COLO668 (cell line): ENCODE data around the gene RIPOR3.
"Not testable (repeated sequence)": the region's sequence is repeated elsewhere in the genome, so short reads cannot be mapped to it uniquely, and the experiment has no call there.

Source experiments
- DNase-seq: peaks from one replicate; lab custom pipeline; 2025; ENCODE audit not compliant: unreplicated experiment; lab: John Stamatoyannopoulos, UW

The RIPOR3 gene

GRCh38 chr20:50724851-50725723, 33.7 kb upstream of the RIPOR3 start:
- no peak for DNase-seq

DNA sequence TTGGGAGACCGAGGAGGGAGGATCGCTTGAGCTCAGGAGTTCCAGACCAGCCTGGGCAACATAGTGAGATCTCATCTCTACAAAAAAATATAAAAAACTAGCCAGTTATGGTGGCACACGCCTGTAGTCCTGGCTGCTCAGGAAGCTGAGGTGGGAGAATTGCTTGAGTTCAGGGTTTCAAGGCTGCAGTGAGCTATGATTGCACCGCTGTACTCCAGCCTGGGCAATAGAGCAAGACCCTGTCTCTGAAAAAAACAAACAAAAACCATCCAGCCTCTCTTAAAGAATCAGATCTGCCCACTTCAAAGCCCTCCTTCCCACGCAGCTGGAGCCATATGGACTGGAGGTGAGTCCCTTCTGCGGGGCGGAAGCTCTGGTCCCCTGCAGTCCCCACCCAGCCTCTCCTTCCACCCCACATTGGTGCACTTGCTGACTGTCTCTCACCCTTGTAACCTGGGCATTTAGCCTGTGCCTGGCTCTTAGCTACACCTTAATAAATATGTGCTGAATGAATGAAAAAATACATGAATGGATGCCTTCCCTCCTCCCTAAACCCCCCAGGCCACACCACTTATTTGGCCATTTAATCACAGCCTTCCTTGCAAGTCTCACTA, 32.9 kb upstream of the RIPOR3 start:
- no peak for DNase-seq

- DNase-seq, result no peak
Measured at GRCh38 chr20:50723672-50724071, 32.3 kb upstream of the RIPOR3 start.

DNA sequence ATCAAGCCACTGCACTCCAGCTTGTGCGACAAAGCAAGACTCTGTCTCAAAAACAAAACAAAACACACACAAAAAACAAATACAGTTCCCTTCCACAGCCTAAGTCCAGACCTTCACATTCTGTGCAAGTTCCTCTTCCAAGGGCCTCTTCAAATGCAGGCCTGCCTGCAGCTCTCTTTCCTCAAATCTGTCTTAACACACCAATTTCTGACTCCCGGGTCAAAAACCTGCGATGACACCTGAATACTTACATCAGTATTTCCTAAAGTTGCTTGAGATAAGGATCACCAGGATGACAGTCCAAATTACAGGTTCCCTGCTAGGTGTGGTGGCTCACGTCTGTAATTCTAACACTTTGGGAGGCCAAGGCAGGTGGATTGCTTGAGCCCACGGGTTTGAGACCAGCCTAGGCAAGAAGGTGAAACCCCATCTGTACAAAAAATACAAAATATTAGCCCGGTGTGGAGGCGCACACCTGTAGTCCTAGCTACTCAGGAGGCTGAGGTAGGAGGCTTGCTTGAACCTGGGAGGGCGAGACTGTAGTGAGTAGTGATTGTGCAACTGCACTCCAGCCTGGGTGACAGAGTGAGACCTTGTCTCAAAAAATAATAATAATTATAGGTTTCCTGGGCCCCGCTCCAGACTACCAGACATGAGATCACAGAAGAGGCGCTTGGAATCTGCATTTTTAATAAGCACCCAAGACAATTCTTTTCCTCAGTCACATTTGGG, 31.2 kb upstream of the RIPOR3 start:
- DNase-seq, result no peak

- no peak for DNase-seq
Measured at GRCh38 chr20:50721881-50722281, 30.5 kb upstream of the RIPOR3 start.

GRCh38 chr20:50720582-50720981, 29.2 kb upstream of the RIPOR3 start:
- no peak for DNase-seq

DNA sequence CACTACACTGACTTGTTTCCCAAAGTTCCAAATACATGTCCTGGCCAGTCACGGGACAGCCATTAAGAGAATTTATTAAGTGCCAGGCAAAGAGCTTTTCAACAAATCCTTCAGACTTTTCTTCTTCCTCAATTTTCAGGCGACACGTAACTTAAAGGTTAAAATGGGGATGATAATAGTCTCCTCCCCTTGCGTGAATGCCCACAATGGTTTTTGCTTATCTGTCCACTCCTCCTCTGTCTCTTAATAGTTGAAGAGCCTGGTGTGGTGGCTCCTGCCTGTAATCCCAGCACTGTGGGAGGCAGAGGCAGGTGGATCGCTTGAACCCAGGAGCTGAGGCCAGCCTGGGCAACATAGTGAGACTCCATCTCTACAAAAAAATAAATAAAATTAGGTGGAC, 28.7 kb upstream of the RIPOR3 start:
- DNase-seq, result no peak

DNA sequence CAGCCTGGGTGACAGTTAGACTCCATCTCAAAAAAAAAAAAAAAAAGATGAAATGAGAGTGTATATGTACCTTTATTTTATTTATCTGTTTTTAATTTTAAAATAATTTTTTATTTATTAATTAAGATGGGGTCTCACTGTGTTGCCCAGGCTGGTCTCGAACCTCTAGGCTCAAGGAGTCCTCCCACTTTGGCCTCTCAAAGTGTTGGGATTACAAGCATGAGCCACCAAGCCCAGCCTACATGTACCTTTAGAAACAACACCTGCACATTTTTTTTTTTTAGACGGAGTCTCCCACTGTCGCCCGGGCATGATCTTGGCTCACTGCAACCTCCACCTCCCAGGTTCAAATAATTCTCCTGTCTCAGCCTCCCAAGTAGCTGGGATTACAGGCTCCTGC, 28.0 kb upstream of the RIPOR3 start:
- no peak for DNase-seq

DNA sequence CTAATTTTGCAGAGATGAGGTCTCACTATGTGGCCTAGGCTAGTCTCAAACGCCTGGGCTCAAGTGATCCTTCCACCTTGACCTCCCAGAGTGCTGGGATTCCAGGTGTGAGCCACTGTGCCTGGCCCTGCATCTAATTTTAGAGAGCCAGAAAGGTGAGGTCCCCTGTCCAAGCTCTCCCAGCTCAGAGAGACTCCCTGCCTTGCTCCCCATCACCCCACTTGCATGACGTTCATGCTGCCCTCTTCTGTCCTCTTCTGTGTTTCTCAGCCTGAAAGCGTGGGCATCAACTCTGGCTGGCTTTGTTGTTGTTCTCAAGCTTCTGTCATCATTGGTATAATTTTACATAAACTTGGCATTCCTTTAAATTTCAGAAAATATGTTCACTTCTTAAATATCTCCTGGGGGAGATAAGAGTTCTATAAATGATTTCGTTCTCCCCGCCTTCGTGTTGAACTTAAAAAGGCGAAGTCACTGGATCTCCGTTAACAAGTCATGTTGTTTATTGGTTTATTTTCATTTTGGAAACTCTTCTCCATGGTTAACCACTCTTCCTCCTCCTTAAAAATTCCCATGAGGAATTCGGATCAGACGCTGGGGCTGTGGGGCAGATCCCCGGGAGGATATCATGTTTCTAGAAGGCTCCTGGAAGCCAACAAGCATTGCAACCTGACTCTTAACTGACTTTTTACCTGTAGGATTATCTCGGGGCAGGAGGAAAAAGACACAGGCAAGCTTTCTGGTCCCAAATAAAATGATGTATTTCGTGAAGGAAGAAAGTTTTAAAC, 26.8 kb upstream of the RIPOR3 start:
- DNase-seq, result no peak

DNA sequence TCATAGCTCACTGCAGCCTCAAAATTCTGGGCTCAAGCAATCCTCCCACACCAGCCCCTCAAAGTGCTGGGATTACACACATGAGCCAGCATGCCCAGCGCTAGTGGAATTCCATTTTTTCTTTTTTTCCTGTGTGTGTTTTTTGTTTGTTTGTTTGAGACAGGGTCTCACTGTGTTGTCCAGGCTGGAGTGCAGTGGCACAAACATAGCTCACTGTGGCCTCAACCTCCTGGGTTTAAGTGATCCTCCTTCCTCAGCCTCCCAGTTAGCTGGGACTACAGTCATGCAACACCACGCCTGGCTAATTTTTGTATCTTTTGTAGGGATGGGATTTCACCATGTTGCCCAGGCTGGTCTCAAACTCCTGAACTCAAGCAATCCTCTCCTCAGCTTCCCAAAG, 26.0 kb upstream of the RIPOR3 start:
- DNase-seq, result no peak

DNA sequence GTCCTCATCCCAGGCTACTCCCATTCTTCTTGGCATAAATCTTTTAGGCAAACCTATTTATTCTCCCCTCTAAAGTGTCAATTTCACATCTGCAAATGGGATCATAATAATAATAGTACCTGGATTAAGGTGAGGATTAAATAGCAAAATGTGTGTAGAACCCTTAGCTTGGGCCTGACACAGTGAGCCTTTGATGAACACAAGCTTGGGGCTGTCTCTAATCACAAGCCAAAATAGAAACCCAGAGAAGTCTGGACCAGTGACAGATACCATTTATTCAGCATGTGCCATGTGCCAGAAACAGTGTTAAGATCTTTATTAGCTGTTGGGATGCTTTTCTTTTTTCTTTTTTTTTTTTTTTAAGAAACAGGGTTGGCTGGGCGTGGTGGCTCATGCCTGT, 25.2 kb upstream of the RIPOR3 start:
- no peak for DNase-seq

DNA sequence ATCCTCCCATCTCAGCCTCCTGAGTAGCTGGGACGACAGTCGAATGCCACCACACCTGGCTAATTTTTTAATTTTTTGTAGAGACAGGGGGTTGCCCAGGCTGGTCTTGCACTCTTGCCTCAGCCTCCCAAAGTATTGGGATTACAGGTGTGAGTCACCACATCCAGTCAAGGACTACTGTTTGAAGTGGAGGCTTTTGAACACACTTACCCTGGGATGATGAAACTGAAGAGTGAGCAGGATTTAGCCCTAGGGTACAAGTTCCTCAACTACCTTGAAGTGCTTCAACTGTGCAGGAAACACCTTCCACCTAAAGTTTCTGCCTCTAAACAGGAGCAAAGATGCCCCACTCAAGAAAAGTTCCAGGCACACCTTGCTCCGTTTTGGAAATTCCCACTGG, 24.4 kb upstream of the RIPOR3 start:
- DNase-seq, result no peak

GRCh38 chr20:50714426-50714825, 23.1 kb upstream of the RIPOR3 start:
- DNase-seq, result not testable (repeated sequence)

- DNase-seq, result no peak
Measured at GRCh38 chr20:50713657-50714101, 22.3 kb upstream of the RIPOR3 start.

DNA sequence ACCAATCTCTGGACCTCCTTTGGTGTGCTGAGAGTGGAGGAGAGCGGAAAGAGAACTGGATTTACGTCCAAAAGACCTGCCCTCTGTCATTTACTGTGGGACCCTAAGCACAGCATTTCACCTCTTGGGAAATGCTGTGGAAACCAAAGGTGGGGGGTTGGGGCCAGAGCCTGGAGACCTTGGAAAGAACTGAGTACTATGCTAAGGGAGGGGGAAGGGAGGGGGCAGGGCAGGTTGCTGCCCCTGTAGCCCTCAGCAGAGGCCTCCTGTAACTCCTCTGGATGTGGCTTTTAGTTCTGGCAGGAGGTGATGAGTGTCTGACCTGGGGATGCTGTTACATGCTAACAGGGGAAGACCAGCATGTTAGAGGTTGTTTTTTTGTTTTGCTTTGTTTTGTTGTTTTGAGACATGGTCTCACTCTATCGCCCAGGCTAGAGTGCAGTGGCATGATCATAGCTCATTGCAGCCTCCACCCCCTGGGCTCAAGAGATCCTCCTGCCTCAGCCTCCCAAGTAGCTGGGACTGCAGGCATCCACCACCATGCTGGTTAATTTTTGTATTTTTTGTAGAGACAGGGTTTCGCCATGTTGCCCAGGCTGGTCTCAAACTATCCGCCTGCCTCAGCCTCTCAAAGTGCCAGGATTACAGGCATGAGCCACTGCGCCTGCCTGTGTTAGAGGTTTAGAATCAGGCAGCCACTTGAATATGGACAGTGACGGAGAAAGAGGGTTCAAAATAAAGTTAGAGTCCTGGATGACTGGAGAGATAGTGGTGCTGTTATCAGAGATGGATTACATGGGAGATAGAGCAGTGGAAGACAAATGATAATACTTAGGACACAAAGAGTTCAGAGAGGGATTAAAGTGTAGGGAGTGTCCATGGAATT, 21.7 kb upstream of the RIPOR3 start:
- DNase-seq, result no peak

DNA sequence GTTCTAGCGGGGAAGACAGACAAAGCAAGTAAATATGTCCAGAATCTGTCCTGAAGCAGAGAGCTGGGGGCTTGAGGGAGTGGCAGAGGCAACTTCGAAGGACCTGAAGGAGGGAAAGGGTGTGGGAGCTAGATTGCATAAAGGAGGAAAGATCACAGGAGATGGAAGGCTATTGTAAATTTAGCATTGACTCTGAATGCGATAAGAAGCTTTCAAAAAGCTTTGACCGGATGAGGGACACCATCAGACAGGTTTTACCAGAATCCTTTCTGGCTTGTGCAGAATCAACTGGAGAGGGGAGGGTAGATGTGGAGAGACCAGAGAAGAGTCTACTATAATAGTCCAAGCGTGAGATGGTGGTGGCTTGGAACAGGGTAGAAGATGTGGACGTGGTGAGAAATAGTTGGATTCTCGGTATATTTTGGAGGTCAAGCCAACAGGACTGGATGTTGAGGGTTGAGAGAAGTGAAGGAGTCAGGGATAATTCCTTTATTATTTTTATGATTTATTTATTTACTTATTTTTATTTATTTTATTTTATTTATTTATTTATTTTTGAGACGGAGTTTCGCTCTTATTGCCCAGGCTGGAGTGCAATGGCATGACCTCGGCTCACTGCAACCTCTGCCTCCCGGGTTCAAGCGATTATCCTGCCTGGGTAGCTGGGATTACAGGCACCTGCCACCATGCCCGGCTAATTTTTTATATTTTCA, 19.9 kb upstream of the RIPOR3 start:
- DNase-seq, result no peak

GRCh38 chr20:50710492-50711063, 19.2 kb upstream of the RIPOR3 start:
- DNase-seq, result no peak

- no peak for DNase-seq
Measured at GRCh38 chr20:50709636-50709973, 18.3 kb upstream of the RIPOR3 start.
